ENCODE measurements around the gene TLE1. TPM values are rescaled to one million over a fixed set of nuclear protein-coding genes. Genes with fewer than 3 reads are reported as not detected.

Gene TLE1
- total and polyA plus RNA-seq, 2 donors (not counting 1 experiment from before 2014, with no cell fraction given) = 33.5 to 80.3 TPM

- H4K20me1 ChIP-seq (ENCODE audit: control insufficient read depth, insufficient read depth, low read length, poor library complexity, severe bottlenecking) = no peaks in the 10 kb centered on the region
- H3K27me3 ChIP-seq (replicated peaks in 1 of 4; ENCODE audit: control extremely low read depth in 1 of 4, control insufficient read depth in 3 of 4, insufficient read depth in 4 of 4, low read length in 3 of 4) = no peaks in the 10 kb centered on the region
- H3K79me2 ChIP-seq (ENCODE audit: control insufficient read depth, insufficient read depth, low read length) = peaks cover 3% of the 10 kb centered on the region
- peaks cover 19 to 24% of the 10 kb centered on the region in 2 donors for H3K4me1 ChIP-seq (ENCODE audit: control insufficient read depth in 2 of 2, insufficient read depth in 2 of 2, low read length in 2 of 2)
- DNase-seq (no peak), ATAC-seq (ENCODE audit: low read depth) (no peak)
- TF ChIP-seq EZH2 (IDR thresholded peaks at IDR 0.05; ENCODE audit: borderline replicate concordance, insufficient read depth, low read depth, low read length, poor library complexity, severe bottlenecking) (no peak), CTCF (IDR thresholded peaks at IDR 0.05) (no peak)
- Mint-ChIP-seq H3K27me3 (no peaks in the 10 kb centered on the region), H3K4me1 (peaks cover 27% of the 10 kb centered on the region), H3K4me3 (no peak overlapping the region), H3K9me3 (ENCODE audit: insufficient read depth) (no peaks in the 10 kb centered on the region), H3K27ac (no peak overlapping the region)
- no peak overlapping the region for H2AFZ ChIP-seq (ENCODE audit: insufficient read depth, low read depth, low read length, poor library complexity, severe bottlenecking)
- H3K9ac ChIP-seq (ENCODE audit: low read length) = no peak overlapping the region
- no peaks in the 10 kb centered on the region for H3K9me3 ChIP-seq (ENCODE audit: control extremely low read depth in 1 of 3, control insufficient read depth in 2 of 3, insufficient read depth in 1 of 3, low read length in 2 of 3)
- WGBS (ENCODE audit: insufficient coverage) = 96% methylated on average over 21 of the region's 23 CpGs
- intact Hi-C loops (cut with micrococcal nuclease) = loop anchor here (5.0 kb wide), 1 partner anchor 46 kb away; no protein-coding TSS in a partner anchor
- H3K36me3 ChIP-seq (replicated peaks in 1 of 2; ENCODE audit: control extremely low read depth in 1 of 2, control insufficient read depth in 1 of 2, extremely low read depth in 1 of 2, insufficient read depth in 2 of 2, low read length in 1 of 2) = peaks cover 0 to 50% of the 10 kb centered on the region in 2 experiments
- no peak overlapping the region for H3K4me3 ChIP-seq (ENCODE audit: control extremely low read depth in 1 of 5, extremely low read depth in 1 of 5, insufficient read depth in 1 of 5, low read depth in 2 of 5, low read length in 4 of 5)
- no peak overlapping the region for H3K27ac ChIP-seq (ENCODE audit: low read length in 2 of 2)
- ChIA-PET CTCF (no interaction called here), POLR2A (no interaction called here)
- no peak overlapping the region for H3K4me2 ChIP-seq (replicated peaks; ENCODE audit: low read depth, low read length, poor library complexity, severe bottlenecking)
These were observed 77.7 kb downstream of the TLE1 start for GRCh38 chr9:81611664-81612063.

DNA sequence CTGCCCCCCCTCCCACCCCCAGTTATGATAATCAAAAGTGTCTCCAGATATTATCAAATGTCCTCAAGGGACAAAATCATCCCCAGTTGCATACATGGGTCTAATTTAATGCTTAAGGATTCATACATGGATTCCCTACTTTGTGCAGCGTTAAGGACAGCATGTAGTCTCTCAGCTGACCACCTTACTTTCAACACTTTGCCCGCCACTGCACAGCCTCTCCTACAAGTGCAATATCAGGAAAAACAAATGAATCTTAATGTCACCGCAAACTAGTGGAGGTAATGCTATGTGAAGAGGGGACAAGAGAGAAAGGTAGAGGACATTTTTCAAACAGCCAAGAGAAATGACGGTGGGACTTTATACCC is 78.6 kb downstream of the TLE1 start:
- intact Hi-C loops (cut with micrococcal nuclease) = loop anchor here (5.0 kb wide), 1 partner anchor 47 kb away; no protein-coding TSS in a partner anchor
- DNase-seq = no peak
- H3K27ac ChIP-seq (ENCODE audit: low read length in 2 of 2) = no peak overlapping the region
- H3K4me2 ChIP-seq (replicated peaks; ENCODE audit: low read depth, low read length, poor library complexity, severe bottlenecking) = peak overlapping the region; percentile 57
- H3K9ac ChIP-seq (ENCODE audit: low read length) = no peak overlapping the region
- peaks cover 0 to 50% of the 10 kb centered on the region in 2 experiments for H3K36me3 ChIP-seq (replicated peaks in 1 of 2; ENCODE audit: control extremely low read depth in 1 of 2, control insufficient read depth in 1 of 2, extremely low read depth in 1 of 2, insufficient read depth in 2 of 2, low read length in 1 of 2)
- ChIA-PET CTCF (no interaction called here), POLR2A (no interaction called here)
- no CpG with 5 or more reads among the region's 4 CpGs for WGBS (ENCODE audit: insufficient coverage)
- peaks cover 19 to 24% of the 10 kb centered on the region in 2 donors for H3K4me1 ChIP-seq (ENCODE audit: control insufficient read depth in 2 of 2, insufficient read depth in 2 of 2, low read length in 2 of 2)
- no peaks in the 10 kb centered on the region for H4K20me1 ChIP-seq (ENCODE audit: control insufficient read depth, insufficient read depth, low read length, poor library complexity, severe bottlenecking)
- H3K27me3 Mint-ChIP-seq = no peaks in the 10 kb centered on the region
- no peak for ATAC-seq (ENCODE audit: low read depth)
- no peak for TF ChIP-seq EZH2 (IDR thresholded peaks at IDR 0.05; ENCODE audit: borderline replicate concordance, insufficient read depth, low read depth, low read length, poor library complexity, severe bottlenecking)
- no peak for TF ChIP-seq CTCF (IDR thresholded peaks at IDR 0.05)
- no peak overlapping the region for H3K4me3 Mint-ChIP-seq
- H3K9me3 ChIP-seq (ENCODE audit: control extremely low read depth in 1 of 3, control insufficient read depth in 2 of 3, insufficient read depth in 1 of 3, low read length in 2 of 3) = no peaks in the 10 kb centered on the region
- no peaks in the 10 kb centered on the region for H3K9me3 Mint-ChIP-seq (ENCODE audit: insufficient read depth)
- peaks cover 27% of the 10 kb centered on the region for H3K4me1 Mint-ChIP-seq
- H2AFZ ChIP-seq (ENCODE audit: insufficient read depth, low read depth, low read length, poor library complexity, severe bottlenecking) = no peak overlapping the region
- H3K4me3 ChIP-seq (ENCODE audit: control extremely low read depth in 1 of 5, extremely low read depth in 1 of 5, insufficient read depth in 1 of 5, low read depth in 2 of 5, low read length in 4 of 5) = no peak overlapping the region
- no peak overlapping the region for H3K27ac Mint-ChIP-seq
- H3K79me2 ChIP-seq (ENCODE audit: control insufficient read depth, insufficient read depth, low read length) = peaks cover 3% of the 10 kb centered on the region
- no peaks in the 10 kb centered on the region for H3K27me3 ChIP-seq (replicated peaks in 1 of 4; ENCODE audit: control extremely low read depth in 1 of 4, control insufficient read depth in 3 of 4, insufficient read depth in 4 of 4, low read length in 3 of 4)
